Measurements from ENCODE around the gene UCK2.

The UCK2 gene

GRCh38 chr1:165841582-165842017, 14.2 kb downstream of the UCK2 start:
- TF ChIP-seq CTCF (conservative IDR thresholded peaks at IDR 0.05; ENCODE audit: control insufficient read depth, insufficient read depth, low read depth, low read length), result no peak
- DNase-seq (ENCODE audit: low read depth), result peak; percentile 81
- no peak overlapping the region for H3K4me3 ChIP-seq (ENCODE audit: control insufficient read depth, low read depth, low read length)

- no peak for DNase-seq (ENCODE audit: low read depth)
- no peak overlapping the region for H3K4me3 ChIP-seq (ENCODE audit: control insufficient read depth, low read depth, low read length)
- no peak for TF ChIP-seq CTCF (conservative IDR thresholded peaks at IDR 0.05; ENCODE audit: control insufficient read depth, insufficient read depth, low read depth, low read length)
These were observed 14.7 kb downstream of the UCK2 start for GRCh38 chr1:165842023-165842670.

- DNase-seq (ENCODE audit: low read depth), result peak; percentile 34
- H3K4me3 ChIP-seq (ENCODE audit: control insufficient read depth, low read depth, low read length), result no peak overlapping the region
- no peak for TF ChIP-seq CTCF (conservative IDR thresholded peaks at IDR 0.05; ENCODE audit: control insufficient read depth, insufficient read depth, low read depth, low read length)
These were observed 15.3 kb downstream of the UCK2 start for GRCh38 chr1:165842671-165843129.

GRCh38 chr1:165843304-165843703, 15.9 kb downstream of the UCK2 start:
- peak; percentile 68 for DNase-seq (ENCODE audit: low read depth)
- no peak overlapping the region for H3K4me3 ChIP-seq (ENCODE audit: control insufficient read depth, low read depth, low read length)
- no peak for TF ChIP-seq CTCF (conservative IDR thresholded peaks at IDR 0.05; ENCODE audit: control insufficient read depth, insufficient read depth, low read depth, low read length)

GRCh38 chr1:165844114-165844798, 16.8 kb downstream of the UCK2 start:
- no peak overlapping the region for H3K4me3 ChIP-seq (ENCODE audit: control insufficient read depth, low read depth, low read length)
- no peak for DNase-seq (ENCODE audit: low read depth)
- no peak for TF ChIP-seq CTCF (conservative IDR thresholded peaks at IDR 0.05; ENCODE audit: control insufficient read depth, insufficient read depth, low read depth, low read length)

- H3K4me3 ChIP-seq (ENCODE audit: control insufficient read depth, low read depth, low read length), result no peak overlapping the region
- DNase-seq (ENCODE audit: low read depth), result no peak
- no peak for TF ChIP-seq CTCF (conservative IDR thresholded peaks at IDR 0.05; ENCODE audit: control insufficient read depth, insufficient read depth, low read depth, low read length)
These were observed 17.5 kb downstream of the UCK2 start for GRCh38 chr1:165844933-165845332.

All from fibroblast of mammary gland (primary cell).